ENCODE measurements around the gene HAND2. TPM values are rescaled to one million over a fixed set of nuclear protein-coding genes. Genes with fewer than 3 reads are reported as not detected.

HAND2 gene
- polyA plus RNA-seq, 4 donors: 4.1 to 16.3 TPM; not detected in 2

DNA sequence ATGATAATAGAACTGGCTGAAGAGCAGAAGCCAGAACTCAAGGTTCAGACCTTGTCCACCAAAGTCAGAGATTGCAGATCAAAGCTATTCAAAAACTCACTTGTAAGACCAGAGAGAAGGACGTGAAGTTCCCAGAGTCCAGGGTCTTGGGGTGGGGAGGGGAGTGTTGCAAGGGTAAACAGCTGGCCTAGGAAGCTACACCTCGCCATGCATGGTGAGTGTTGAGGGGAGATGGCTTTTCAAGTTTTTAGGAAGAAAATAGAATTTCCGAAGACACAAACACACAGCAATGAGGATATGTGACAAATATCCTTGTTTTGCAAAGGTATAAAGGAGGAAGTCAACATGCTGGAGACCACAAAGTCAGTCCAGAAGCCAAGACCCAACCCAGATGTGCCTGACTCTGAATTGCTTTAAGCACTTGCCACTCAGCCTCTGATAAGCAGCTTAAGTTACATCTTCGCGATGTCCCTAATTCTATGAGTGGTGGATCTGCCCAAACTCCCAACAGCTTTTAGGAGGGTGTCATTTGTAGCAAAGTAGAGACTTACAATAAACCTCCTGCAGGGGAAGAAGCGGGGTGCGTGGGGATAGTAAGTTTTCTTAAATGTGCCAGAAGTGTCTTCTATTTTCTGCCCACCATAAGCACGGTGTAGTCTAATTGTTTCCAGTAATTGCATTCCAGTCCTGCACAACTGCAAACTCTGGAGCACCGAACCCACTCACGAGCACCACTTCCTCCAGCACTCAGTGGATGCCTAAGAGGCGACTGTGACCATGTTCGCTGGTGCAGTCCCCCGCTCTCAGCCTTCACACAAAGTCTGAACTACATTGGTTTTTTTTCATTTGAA lies 26.5 kb downstream of the HAND2 start:
- Histone ChIP-seq H3K4me3 (ENCODE audit: low read depth in 1 of 3, low read length in 3 of 3) (no peak overlapping the region), H3K27ac (ENCODE audit: low read depth in 1 of 3, low read length in 2 of 3) (no peak overlapping the region), H3K36me3 (ENCODE audit: control insufficient read depth in 3 of 3, insufficient read depth in 2 of 3, low read depth in 1 of 3, low read length in 3 of 3) (no peaks in the 10 kb centered on the region), H3K4me1 (ENCODE audit: control insufficient read depth in 3 of 3, insufficient read depth in 2 of 3, low read depth in 1 of 3, low read length in 2 of 3) (peaks cover 0 to 11% (median under 1%) of the 10 kb centered on the region in 3 donors), H3K9me3 (ENCODE audit: control insufficient read depth in 2 of 2, insufficient read depth in 1 of 2, low read depth in 1 of 2, low read length in 1 of 2) (peaks cover 0 to 33% of the 10 kb centered on the region in 2 donors), H3K27me3 (ENCODE audit: control insufficient read depth in 3 of 3, insufficient read depth in 3 of 3, low read length in 3 of 3) (peaks cover 4 to 98% (median 63%) of the 10 kb centered on the region in 3 donors)
- FAIRE-seq: no peak
- WGBS, 3 donors: 39 to 47% (median 41%) methylated on average over 13 of the region's 13 CpGs
- no peak for DNase-seq

DNA sequence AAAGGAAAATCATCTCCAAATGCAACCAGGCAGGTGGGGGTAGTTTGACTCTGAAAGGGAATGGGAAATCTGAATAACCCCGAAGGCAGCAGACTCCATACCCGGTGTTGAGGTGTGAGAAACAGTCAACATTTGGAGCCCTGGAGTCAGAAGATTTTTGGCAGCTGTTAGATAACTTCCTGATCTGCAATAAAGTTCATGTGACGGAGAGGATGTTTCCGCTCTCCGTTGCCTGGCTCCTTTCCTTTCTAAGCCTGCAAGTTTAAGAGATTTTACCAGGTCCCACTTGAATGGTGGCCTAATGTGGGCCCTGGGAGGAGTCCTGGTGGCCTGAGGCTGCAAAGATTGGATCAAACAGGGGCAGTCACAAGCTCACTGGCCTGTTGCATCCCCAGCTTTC lies 27.7 kb downstream of the HAND2 start:
- H3K27me3 ChIP-seq (ENCODE audit: control insufficient read depth in 3 of 3, insufficient read depth in 3 of 3, low read length in 3 of 3): peaks cover 4 to 93% (median 57%) of the 10 kb centered on the region in 3 donors
- DNase-seq (no peak), FAIRE-seq (no peak)
- H3K36me3 ChIP-seq (ENCODE audit: control insufficient read depth in 3 of 3, insufficient read depth in 2 of 3, low read depth in 1 of 3, low read length in 3 of 3): no peaks in the 10 kb centered on the region
- peaks cover 0 to 28% of the 10 kb centered on the region in 2 donors for H3K9me3 ChIP-seq (ENCODE audit: control insufficient read depth in 2 of 2, insufficient read depth in 1 of 2, low read depth in 1 of 2, low read length in 1 of 2)
- no peak overlapping the region for H3K4me3 ChIP-seq (ENCODE audit: low read depth in 1 of 3, low read length in 3 of 3)
- 49 to 54% (median 50%) methylated on average over 5 of the region's 5 CpGs for WGBS, 3 donors
- H3K4me1 ChIP-seq (ENCODE audit: control insufficient read depth in 3 of 3, insufficient read depth in 2 of 3, low read depth in 1 of 3, low read length in 2 of 3): peaks cover 0 to 11% (median 0%) of the 10 kb centered on the region in 3 donors
- H3K27ac ChIP-seq (ENCODE audit: low read depth in 1 of 3, low read length in 2 of 3): no peak overlapping the region

DNA sequence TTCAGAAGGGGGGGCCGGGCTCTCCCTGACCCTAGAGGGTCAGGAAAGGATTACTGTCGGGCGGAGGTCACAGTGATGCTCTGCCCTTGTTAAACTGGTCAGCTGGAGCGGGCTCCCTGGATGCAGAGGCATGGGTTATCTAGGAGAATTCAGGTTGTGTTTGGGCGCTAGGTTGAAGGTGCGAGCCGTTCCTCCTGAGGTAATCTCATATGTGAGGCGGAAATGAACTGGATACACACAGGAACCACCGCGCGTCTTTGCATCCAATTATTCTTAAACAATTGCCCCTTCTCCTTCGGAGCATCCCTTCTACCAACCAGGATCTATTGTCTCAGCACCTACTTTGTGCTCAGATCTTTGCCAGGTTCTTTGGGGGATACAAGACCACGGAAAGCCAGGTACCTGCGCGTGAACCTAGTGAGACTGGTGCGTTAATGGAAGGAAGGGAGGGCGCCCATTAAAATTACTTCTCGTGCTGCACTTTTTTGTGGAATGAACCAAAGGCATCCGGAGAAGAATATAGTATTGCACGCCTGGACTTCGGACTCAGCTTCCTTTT lies 28.4 kb downstream of the HAND2 start:
- H3K27me3 ChIP-seq (ENCODE audit: control insufficient read depth in 3 of 3, insufficient read depth in 3 of 3, low read length in 3 of 3): peaks cover 4 to 90% (median 53%) of the 10 kb centered on the region in 3 donors
- no peaks in the 10 kb centered on the region for H3K36me3 ChIP-seq (ENCODE audit: control insufficient read depth in 3 of 3, insufficient read depth in 2 of 3, low read depth in 1 of 3, low read length in 3 of 3)
- no peak for DNase-seq
- no peak overlapping the region for H3K27ac ChIP-seq (ENCODE audit: low read depth in 1 of 3, low read length in 2 of 3)
- 40 to 58% (median 41%) methylated on average over 21 of the region's 21 CpGs for WGBS, 3 donors
- FAIRE-seq: no peak
- H3K4me1 ChIP-seq (ENCODE audit: control insufficient read depth in 3 of 3, insufficient read depth in 2 of 3, low read depth in 1 of 3, low read length in 2 of 3): peaks cover 0 to 9% (median 0%) of the 10 kb centered on the region in 3 donors
- H3K4me3 ChIP-seq (ENCODE audit: low read depth in 1 of 3, low read length in 3 of 3): no peak overlapping the region
- H3K9me3 ChIP-seq (ENCODE audit: control insufficient read depth in 2 of 2, insufficient read depth in 1 of 2, low read depth in 1 of 2, low read length in 1 of 2): peaks cover 0 to 31% of the 10 kb centered on the region in 2 donors

GRCh38 chr4:173500841-173501591 lies 29.0 kb downstream of the HAND2 start:
- DNase-seq (peak in 1 of 2 donors; percentile 41), FAIRE-seq (no peak)
- no peaks in the 10 kb centered on the region for H3K36me3 ChIP-seq (ENCODE audit: control insufficient read depth in 3 of 3, insufficient read depth in 2 of 3, low read depth in 1 of 3, low read length in 3 of 3)
- peak overlapping the region in 1 of 3 donors; percentile 41 for H3K4me3 ChIP-seq (ENCODE audit: low read depth in 1 of 3, low read length in 3 of 3)
- H3K4me1 ChIP-seq (ENCODE audit: control insufficient read depth in 3 of 3, insufficient read depth in 2 of 3, low read depth in 1 of 3, low read length in 2 of 3): peaks cover 0 to 6% (median 0%) of the 10 kb centered on the region in 3 donors
- H3K9me3 ChIP-seq (ENCODE audit: control insufficient read depth in 2 of 2, insufficient read depth in 1 of 2, low read depth in 1 of 2, low read length in 1 of 2): peaks cover 0 to 31% of the 10 kb centered on the region in 2 donors
- WGBS, 3 donors: 26 to 42% (median 38%) methylated on average over 48 of the region's 48 CpGs
- peaks cover 4 to 88% (median 48%) of the 10 kb centered on the region in 3 donors for H3K27me3 ChIP-seq (ENCODE audit: control insufficient read depth in 3 of 3, insufficient read depth in 3 of 3, low read length in 3 of 3)
- no peak overlapping the region for H3K27ac ChIP-seq (ENCODE audit: low read depth in 1 of 3, low read length in 2 of 3)

DNA sequence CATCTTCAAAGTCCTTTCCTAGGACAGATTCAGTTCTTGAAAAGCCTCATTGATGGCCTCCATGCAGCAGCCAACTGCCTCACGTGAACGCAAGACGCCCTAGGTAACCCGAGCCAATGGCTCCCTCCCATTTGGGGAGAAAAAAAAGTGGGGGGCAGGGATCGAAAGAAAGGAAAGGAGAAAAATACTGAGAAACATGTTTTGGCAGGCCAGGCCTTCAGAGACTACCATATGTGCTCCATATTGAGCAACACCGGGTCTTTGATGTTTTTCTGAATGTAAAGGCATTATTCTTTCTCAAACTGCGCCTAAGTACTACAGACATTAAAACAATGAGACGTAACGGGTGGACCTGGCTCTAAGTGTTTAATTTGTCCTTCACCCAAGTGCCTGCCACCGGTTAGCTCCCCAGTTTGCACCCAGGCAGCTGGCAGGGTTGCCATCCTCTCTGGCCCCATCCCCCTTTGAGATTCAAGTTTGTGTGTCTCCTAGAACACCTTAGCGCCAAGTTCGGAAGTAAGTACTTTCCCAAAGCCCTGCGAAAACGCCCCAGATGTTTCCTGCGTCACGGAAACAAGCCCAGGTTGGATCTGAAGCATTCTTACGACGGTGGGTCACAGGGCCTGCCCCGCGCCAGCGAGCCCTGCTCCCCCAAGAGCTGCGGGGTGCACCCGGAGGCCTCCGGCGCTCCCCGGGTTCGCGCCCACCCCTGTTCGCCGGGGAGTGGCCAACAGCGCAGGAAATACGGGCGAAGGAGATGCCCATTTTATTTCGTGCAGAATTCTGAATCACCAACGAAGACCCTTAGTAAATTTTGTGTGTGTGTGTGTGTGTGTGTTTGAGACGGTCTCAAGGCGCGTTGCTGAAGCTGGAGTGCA lies 30.1 kb downstream of the HAND2 start:
- Histone ChIP-seq H3K4me1 (ENCODE audit: control insufficient read depth in 3 of 3, insufficient read depth in 2 of 3, low read depth in 1 of 3, low read length in 2 of 3) (peaks cover 0 to 6% (median 0%) of the 10 kb centered on the region in 3 donors), H3K4me3 (ENCODE audit: low read depth in 1 of 3, low read length in 3 of 3) (no peak overlapping the region), H3K36me3 (ENCODE audit: control insufficient read depth in 3 of 3, insufficient read depth in 2 of 3, low read depth in 1 of 3, low read length in 3 of 3) (no peaks in the 10 kb centered on the region), H3K27ac (ENCODE audit: low read depth in 1 of 3, low read length in 2 of 3) (no peak overlapping the region), H3K9me3 (ENCODE audit: control insufficient read depth in 2 of 2, insufficient read depth in 1 of 2, low read depth in 1 of 2, low read length in 1 of 2) (peaks cover 0 to 31% of the 10 kb centered on the region in 2 donors), H3K27me3 (ENCODE audit: control insufficient read depth in 3 of 3, insufficient read depth in 3 of 3, low read length in 3 of 3) (peaks cover 4 to 83% (median 41%) of the 10 kb centered on the region in 3 donors)
- 43 to 61% (median 59%) methylated on average over 38 of the region's 38 CpGs for WGBS, 3 donors
- no peak for DNase-seq
- no peak for FAIRE-seq

GRCh38 chr4:173498771-173499170 lies 31.3 kb downstream of the HAND2 start:
- Histone ChIP-seq H3K36me3 (ENCODE audit: control insufficient read depth in 3 of 3, insufficient read depth in 2 of 3, low read depth in 1 of 3, low read length in 3 of 3) (no peaks in the 10 kb centered on the region), H3K9me3 (ENCODE audit: control insufficient read depth in 2 of 2, insufficient read depth in 1 of 2, low read depth in 1 of 2, low read length in 1 of 2) (peaks cover 0 to 31% of the 10 kb centered on the region in 2 donors), H3K27me3 (ENCODE audit: control insufficient read depth in 3 of 3, insufficient read depth in 3 of 3, low read length in 3 of 3) (peaks cover 4 to 77% (median 36%) of the 10 kb centered on the region in 3 donors), H3K4me1 (ENCODE audit: control insufficient read depth in 3 of 3, insufficient read depth in 2 of 3, low read depth in 1 of 3, low read length in 2 of 3) (peaks cover 0 to 6% (median 3%) of the 10 kb centered on the region in 3 donors), H3K27ac (ENCODE audit: low read depth in 1 of 3, low read length in 2 of 3) (no peak overlapping the region), H3K4me3 (ENCODE audit: low read depth in 1 of 3, low read length in 3 of 3) (no peak overlapping the region)
- FAIRE-seq (no peak), DNase-seq (no peak)
- WGBS, 3 donors: 89 to 96% (median 94%) methylated on average over 3 of the region's 3 CpGs

- Histone ChIP-seq H3K9me3 (ENCODE audit: control insufficient read depth in 2 of 2, insufficient read depth in 1 of 2, low read depth in 1 of 2, low read length in 1 of 2) (peaks cover 0 to 31% of the 10 kb centered on the region in 2 donors), H3K4me1 (ENCODE audit: control insufficient read depth in 3 of 3, insufficient read depth in 2 of 3, low read depth in 1 of 3, low read length in 2 of 3) (peaks cover 0 to 6% (median 3%) of the 10 kb centered on the region in 3 donors), H3K36me3 (ENCODE audit: control insufficient read depth in 3 of 3, insufficient read depth in 2 of 3, low read depth in 1 of 3, low read length in 3 of 3) (no peaks in the 10 kb centered on the region), H3K27me3 (ENCODE audit: control insufficient read depth in 3 of 3, insufficient read depth in 3 of 3, low read length in 3 of 3) (peaks cover 4 to 75% (median 29%) of the 10 kb centered on the region in 3 donors), H3K27ac (ENCODE audit: low read depth in 1 of 3, low read length in 2 of 3) (no peak overlapping the region), H3K4me3 (ENCODE audit: low read depth in 1 of 3, low read length in 3 of 3) (no peak overlapping the region)
- WGBS, 3 donors: 90 to 100% (median 96%) methylated on average over 1 of the region's 1 CpG
- FAIRE-seq (no peak), DNase-seq (no peak)
Observed at GRCh38 chr4:173498023-173498422, 32.0 kb downstream of the HAND2 start.
